Measurements from ENCODE around the gene ALK.

Gene ALK

GRCh38 chr2:29587402-29588190 is 333.8 kb downstream of the ALK start:
- TF ChIP-seq CEBPB (IDR thresholded peaks at IDR 0.05) (no peak), TAF1 (IDR thresholded peaks at IDR 0.05; ENCODE audit: low read depth) (no peak), CREB1 (IDR thresholded peaks at IDR 0.05; ENCODE audit: low read depth) (no peak), EP300 (IDR thresholded peaks at IDR 0.05; ENCODE audit: borderline replicate concordance) (no peak), REST (IDR thresholded peaks at IDR 0.05; ENCODE audit: low read depth) (no peak), MAX (IDR thresholded peaks at IDR 0.05) (no peak), YY1 (IDR thresholded peaks at IDR 0.05; ENCODE audit: low read depth) (no peak), RAD21 (IDR thresholded peaks at IDR 0.05; ENCODE audit: low read depth) (no peak), EGR1 (IDR thresholded peaks at IDR 0.05) (no peak), ZBTB7A (IDR thresholded peaks at IDR 0.05; ENCODE audit: low read depth) (no peak), USF1 (IDR thresholded peaks at IDR 0.05) (no peak), FOXM1 (IDR thresholded peaks at IDR 0.05; ENCODE audit: borderline replicate concordance, low read depth) (no peak), TCF12 (IDR thresholded peaks at IDR 0.05; ENCODE audit: low read depth) (no peak), TEAD4 (IDR thresholded peaks at IDR 0.05) (no peak), NFIC (IDR thresholded peaks at IDR 0.05) (no peak)

- TF ChIP-seq NFIC (IDR thresholded peaks at IDR 0.05) (no peak), TAF1 (IDR thresholded peaks at IDR 0.05; ENCODE audit: low read depth) (no peak), RAD21 (IDR thresholded peaks at IDR 0.05; ENCODE audit: low read depth) (no peak), YY1 (IDR thresholded peaks at IDR 0.05; ENCODE audit: low read depth) (no peak), CREB1 (IDR thresholded peaks at IDR 0.05; ENCODE audit: low read depth) (no peak), ZBTB7A (IDR thresholded peaks at IDR 0.05; ENCODE audit: low read depth) (no peak), FOXM1 (IDR thresholded peaks at IDR 0.05; ENCODE audit: borderline replicate concordance, low read depth) (no peak), REST (IDR thresholded peaks at IDR 0.05; ENCODE audit: low read depth) (no peak), USF1 (IDR thresholded peaks at IDR 0.05) (no peak), EGR1 (IDR thresholded peaks at IDR 0.05) (no peak), TEAD4 (IDR thresholded peaks at IDR 0.05) (no peak)
Measured at GRCh38 chr2:29586919-29587318, 334.5 kb downstream of the ALK start.

- TF ChIP-seq CEBPB (IDR thresholded peaks at IDR 0.05) (no peak), TCF12 (IDR thresholded peaks at IDR 0.05; ENCODE audit: low read depth) (no peak), CREB1 (IDR thresholded peaks at IDR 0.05; ENCODE audit: low read depth) (no peak), EGR1 (IDR thresholded peaks at IDR 0.05) (no peak), YY1 (IDR thresholded peaks at IDR 0.05; ENCODE audit: low read depth) (no peak), USF1 (IDR thresholded peaks at IDR 0.05) (no peak), FOXM1 (IDR thresholded peaks at IDR 0.05; ENCODE audit: borderline replicate concordance, low read depth) (no peak), TEAD4 (IDR thresholded peaks at IDR 0.05) (no peak), MAX (IDR thresholded peaks at IDR 0.05) (no peak), NFIC (IDR thresholded peaks at IDR 0.05) (no peak), TAF1 (IDR thresholded peaks at IDR 0.05; ENCODE audit: low read depth) (no peak), ZBTB7A (IDR thresholded peaks at IDR 0.05; ENCODE audit: low read depth) (no peak)
Measured at GRCh38 chr2:29583548-29584156, 337.7 kb downstream of the ALK start.

GRCh38 chr2:29583104-29583503 is 338.3 kb downstream of the ALK start:
- TF ChIP-seq USF1 (IDR thresholded peaks at IDR 0.05), result no peak
- TF ChIP-seq CEBPB (IDR thresholded peaks at IDR 0.05), result no peak
- TF ChIP-seq REST (IDR thresholded peaks at IDR 0.05; ENCODE audit: low read depth), result no peak
- TF ChIP-seq EP300 (IDR thresholded peaks at IDR 0.05; ENCODE audit: borderline replicate concordance), result no peak
- no peak for TF ChIP-seq YY1 (IDR thresholded peaks at IDR 0.05; ENCODE audit: low read depth)
- no peak for TF ChIP-seq CREB1 (IDR thresholded peaks at IDR 0.05; ENCODE audit: low read depth)
- TF ChIP-seq TAF1 (IDR thresholded peaks at IDR 0.05; ENCODE audit: low read depth), result no peak

Data from Ishikawa (cell line).